ENCODE results near the gene RHOXF2.

RHOXF2 gene

GRCh38 chrX:120200851-120201250 is 42.4 kb downstream of the RHOXF2 start:
- no peak for DNase-seq

DNA sequence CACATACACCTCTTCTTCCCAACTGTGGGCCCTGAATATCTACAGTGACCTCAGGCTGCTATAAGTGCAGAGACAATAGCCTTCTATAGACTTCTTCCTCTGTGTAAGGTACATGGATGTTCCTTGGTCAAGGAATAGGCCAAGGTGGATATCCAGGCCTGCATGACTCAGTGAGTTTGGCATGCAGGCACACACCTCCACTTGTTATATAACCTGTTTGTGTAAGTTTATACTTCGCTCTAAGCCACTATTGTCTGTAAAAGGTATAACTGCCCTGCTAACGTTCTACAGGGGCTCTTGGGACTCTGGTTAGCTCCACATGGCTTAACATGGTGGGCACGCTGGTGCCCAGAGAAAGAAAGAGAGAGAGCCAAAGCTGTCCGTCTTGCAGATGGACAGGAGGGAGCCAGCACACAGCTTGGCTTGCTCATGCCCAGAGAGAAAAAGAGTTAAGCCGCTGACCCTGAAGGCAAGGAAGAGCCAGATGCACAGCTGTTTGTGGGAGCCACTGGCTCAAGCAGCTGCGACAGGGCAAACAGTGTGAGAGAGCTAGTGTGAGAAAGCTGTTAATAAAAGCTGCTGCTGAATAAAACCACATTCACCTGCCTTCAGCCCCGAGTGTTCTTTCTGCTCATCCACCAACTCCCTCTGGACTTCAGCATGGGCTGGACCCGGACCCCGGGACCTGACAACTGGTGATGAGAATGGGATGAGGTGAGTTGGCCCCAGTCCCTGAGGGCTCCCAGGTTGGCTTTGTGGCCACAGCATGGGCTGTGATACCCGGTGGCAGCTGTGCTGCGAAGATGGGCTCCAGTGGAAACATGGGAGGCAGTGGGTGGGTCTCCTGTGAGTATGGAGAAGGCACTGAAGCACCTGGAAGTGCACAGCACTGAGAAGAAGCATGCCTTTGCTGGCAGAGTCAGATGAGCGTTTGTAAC is 47.7 kb downstream of the RHOXF2 start:
- DNase-seq = no peak

- peak in 5 of 51 donors; percentile 0 to 7 (median 2) for DNase-seq
These were observed 48.7 kb downstream of the RHOXF2 start for GRCh38 chrX:120207009-120207605.

GRCh38 chrX:120213438-120214265 is 55.2 kb downstream of the RHOXF2 start:
- peak in 29 of 51 donors; percentile 1 to 52 (median 15) for DNase-seq
